ENCODE results near the gene PTTG1. TPM values are rescaled to one million over a fixed set of nuclear protein-coding genes. Genes with fewer than 3 reads are reported as not detected.

Gene PTTG1
- total and polyA plus RNA-seq, 2 experiments from 2014 or later, result 394 to 620 TPM

DNA sequence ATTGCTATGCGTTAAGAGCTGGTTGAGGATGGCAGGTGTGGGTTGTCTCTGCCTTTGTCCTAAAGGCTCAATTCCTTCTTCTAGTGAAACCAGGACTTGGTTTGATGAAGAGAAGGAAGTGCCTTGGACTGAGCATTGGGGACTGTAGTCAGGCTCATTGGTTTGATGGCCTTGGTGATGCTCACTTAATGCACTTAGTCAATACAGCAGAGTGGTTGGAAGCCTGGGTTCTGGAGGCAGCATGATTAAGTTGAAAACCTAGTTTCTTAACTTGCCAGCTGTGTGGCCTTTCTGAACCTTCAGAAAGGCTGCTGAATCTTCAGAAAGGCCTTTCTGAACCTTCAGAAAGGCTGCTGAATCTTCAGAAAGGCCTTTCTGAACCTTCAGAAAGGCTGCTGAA, 52.4 kb downstream of the PTTG1 start (continued):
- TF ChIP-seq ZNF462 (CRISPR knock-in tag; IDR thresholded peaks at IDR 0.05) (no peak), ETS1 (IDR thresholded peaks at IDR 0.05) (no peak)

GRCh38 chr5:160475864-160476438, 54.3 kb downstream of the PTTG1 start:
- Mint-ChIP-seq H3K27me3 (ENCODE audit: insufficient read depth, low read depth, poor library complexity) (no peaks in the 10 kb centered on the region), H3K4me3 (no peak overlapping the region), H3K36me3 (ENCODE audit: low read depth) (no peaks in the 10 kb centered on the region; the same call in 2 of the 3 replicates), H3K4me1 (peaks cover 32% of the 10 kb centered on the region), H3K9me3 (no peaks in the 10 kb centered on the region; the same call in 2 of the 3 replicates), H3K27ac (peak overlapping the region; percentile 30; the same call in 1 of the 2 replicates)
- Histone ChIP-seq H4K20me1 (replicated peaks; ENCODE audit: insufficient read depth) (no peaks in the 10 kb centered on the region), H3K27me3 (ENCODE audit: insufficient read depth) (no peaks in the 10 kb centered on the region), H3K4me2 (no peak overlapping the region), H3K79me2 (replicated peaks; ENCODE audit: insufficient read depth) (no peaks in the 10 kb centered on the region), H3K9me2 (ENCODE audit: insufficient read depth) (peaks cover 16% of the 10 kb centered on the region), H3K27ac (ENCODE audit: low read depth) (no peak overlapping the region), H3K36me3 (ENCODE audit: insufficient read depth) (no peaks in the 10 kb centered on the region), H3F3A (replicated peaks; ENCODE audit: low read depth) (peaks cover 4% of the 10 kb centered on the region; the same call in 1 of the 2 replicates), H3K4me3 (no peak overlapping the region), H2AFZ (no peak overlapping the region), H3K4me1 (ENCODE audit: insufficient read depth) (peaks cover 27% of the 10 kb centered on the region)
- ATAC-seq, result no peak
- no peak for DNase-seq (ENCODE audit: low spot score)
- TF ChIP-seq ZNF331 (CRISPR knock-in tag; IDR thresholded peaks at IDR 0.05; ENCODE audit: low read depth) (no peak), ZNF462 (CRISPR knock-in tag; IDR thresholded peaks at IDR 0.05) (no peak), EZH2 (IDR thresholded peaks at IDR 0.05; ENCODE audit: low read depth, unreplicated experiment) (no peak), ETS1 (IDR thresholded peaks at IDR 0.05) (no peak), POLR2AphosphoS5 (IDR thresholded peaks at IDR 0.05; ENCODE audit: low read depth) (no peak), ZNF114 (CRISPR knock-in tag; IDR thresholded peaks at IDR 0.05) (no peak)
